Kidney (tissue), 14 donors: ENCODE measurements around the gene SERPINA5. TPM values are rescaled to one million over a fixed set of nuclear protein-coding genes. Genes with fewer than 3 reads are reported as not detected.
A peak's percentile ranks its signal among the peaks of the same experiment; 100 is the strongest.

ENCODE experiments used
- DNase-seq, 5 donors: peaks; one replicate each; pipeline ENCODE4 v3.0.0-alpha.2; 2013 to 2020
- FAIRE-seq: peaks from 2 replicates; lab custom pipeline; 2012; peaks lifted over from hg19 to GRCh38; lab: Jason Lieb, UNC
- H3K27ac ChIP-seq, 2 donors: one replicate each; pipeline ENCODE4 v1.7.0; 2013; ENCODE audit warnings: low read depth in 2 of 2, low read length in 2 of 2, inconsistent platforms in 1 of 2
- H3K27me3 ChIP-seq: one replicate; pipeline ENCODE4 v1.7.1; 2013; ENCODE audit warnings: low read length, inconsistent platforms; ENCODE audit not compliant: control insufficient read depth, insufficient read depth
- H3K36me3 ChIP-seq, 3 donors: one replicate each; pipeline versions ENCODE4 v1.7.0 to v1.7.1; 2013; ENCODE audit warnings: low read length in 3 of 3, control low read depth in 1 of 3, inconsistent platforms in 1 of 3; ENCODE audit not compliant: insufficient read depth in 3 of 3, control insufficient read depth in 2 of 3
- H3K4me1 ChIP-seq, 3 donors: one replicate each; pipeline versions ENCODE4 v1.7.0 to v1.7.1; 2013; ENCODE audit warnings: low read length in 3 of 3, inconsistent platforms in 1 of 3, low read depth in 1 of 3; ENCODE audit not compliant: control insufficient read depth in 2 of 3, insufficient read depth in 2 of 3
- H3K4me3 ChIP-seq, 3 donors: one replicate each; pipeline versions ENCODE4 v1.7.0 to v1.8.1; 2013; ENCODE audit warnings: low read length in 3 of 3, control low read depth in 1 of 3, inconsistent platforms in 1 of 3
- H3K9ac ChIP-seq, 3 donors: one replicate each; pipeline versions ENCODE4 v1.7.0 to v1.7.1; 2013; ENCODE audit warnings: low read length in 3 of 3, control low read depth in 1 of 3, inconsistent platforms in 1 of 3
- H3K9me3 ChIP-seq, 3 donors: one replicate each; pipeline versions ENCODE4 v1.7.0 to v1.7.1; 2013; ENCODE audit warnings: low read length in 3 of 3, control low read depth in 1 of 3, inconsistent platforms in 1 of 3; ENCODE audit not compliant: control insufficient read depth in 2 of 3, insufficient read depth in 1 of 3
- CTCF ChIP-seq: IDR thresholded peaks from 3 replicates; pipeline ENCODE4 v1.5.1; 2012; ENCODE audit warnings: mild to moderate bottlenecking, moderate library complexity, borderline replicate concordance; ENCODE audit not compliant: insufficient read depth; ENCODE audit errors: extremely low read depth
- intact Hi-C: fragments of 100-400 bp; cut with DNase I; formaldehyde crosslinking; loops from one replicate; pipeline ENCODE4 v1.11.1; 2022
- polyA plus RNA-seq: library from polyadenylated mRNA; stranded (reverse); fragments of 350-450 nt; fragmentation: Illumina TruSeq; extraction: RNeasy Lipid Tissue Mini Kit (QIAGEN cat#74804); gene quantifications from one replicate; pipeline ENCODE4 v1.2.3, GENCODE V29; 2014; ENCODE audit warnings: low read depth, low replicate concordance; ENCODE audit not compliant: insufficient read depth
- total RNA-seq: library from RNA; stranded (reverse); fragmentation: NEBNext Ultra II Directional; extraction: Animal tissue kit (Norgen Biotek cat#: 25700); gene quantifications from one replicate; pipeline ENCODE4 v1.2.1, GENCODE V29; 2021
- donor health status: control.
- donor health status: control.
- donor health status: control.
- donor health status: control.
- donor health status: control.
- donor health status: DM: yes; HTN: yes; CAD: no.
- donor health status: Normal renal cell carcinoma (clear cell type).

SERPINA5 gene
- total and polyA plus RNA-seq, 2 donors from 2014 or later, result 85.1 to 522 TPM

DNA sequence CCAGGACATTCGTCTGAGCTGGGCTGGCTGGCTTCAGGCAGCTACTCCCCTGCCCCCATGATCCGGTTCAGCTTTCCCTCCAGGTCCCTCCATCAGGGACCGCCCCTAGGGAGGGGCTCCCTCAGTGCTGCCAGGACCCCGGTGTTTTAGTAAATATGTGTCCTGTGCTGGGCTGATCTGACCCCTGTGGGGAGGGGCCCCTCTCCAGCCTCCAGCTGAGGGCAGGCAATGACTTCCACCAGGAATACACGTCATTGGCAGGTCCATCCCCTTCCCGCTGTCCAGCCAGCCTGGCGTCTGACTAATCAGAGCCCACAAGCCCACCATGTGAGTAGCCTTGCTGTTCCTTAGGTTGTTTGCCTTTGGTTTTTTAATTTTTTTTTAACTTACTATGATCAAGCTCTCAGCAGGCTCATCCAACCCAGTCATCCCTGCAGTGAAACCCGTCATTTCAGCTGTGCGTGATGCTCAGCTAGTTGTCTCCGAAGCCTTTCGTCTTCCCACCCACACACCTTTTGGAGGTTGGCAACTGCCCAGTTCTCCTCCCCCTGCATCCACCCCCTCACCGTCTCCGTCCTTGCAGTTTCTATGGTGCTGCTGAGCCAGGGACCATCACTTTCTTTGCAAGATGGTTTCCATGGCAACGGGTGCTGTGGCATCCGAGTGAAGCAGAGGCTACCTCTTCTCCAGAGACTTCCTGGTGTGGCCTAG, 35.9 kb upstream of the SERPINA5 start:
- Histone ChIP-seq H3K4me1 (no peaks in the 10 kb centered on the region), H3K9ac (no peak overlapping the region), H3K27me3 (no peaks in the 10 kb centered on the region), H3K36me3 (no peaks in the 10 kb centered on the region), H3K27ac (no peak overlapping the region), H3K4me3 (no peak overlapping the region), H3K9me3 (peaks cover 0 to 4% (median 0%) of the 10 kb centered on the region in 3 donors)
- no peak for TF ChIP-seq CTCF
- DNase-seq (peak in 1 of 5 donors; percentile 7), FAIRE-seq (no peak)
- intact Hi-C loops, result no loop called here

GRCh38 chr14:94547151-94547680, 34.0 kb upstream of the SERPINA5 start:
- Histone ChIP-seq H3K9me3 (peaks cover 0 to 6% (median 0%) of the 10 kb centered on the region in 3 donors), H3K9ac (no peak overlapping the region), H3K4me1 (no peaks in the 10 kb centered on the region), H3K36me3 (no peaks in the 10 kb centered on the region), H3K27ac (no peak overlapping the region), H3K27me3 (no peaks in the 10 kb centered on the region), H3K4me3 (no peak overlapping the region)
- no peak for DNase-seq
- no peak for FAIRE-seq
- intact Hi-C loops, result no loop called here
- TF ChIP-seq CTCF, result no peak

- TF ChIP-seq CTCF, result no peak
- peaks cover 0 to 6% (median 0%) of the 10 kb centered on the region in 3 donors for H3K9me3 ChIP-seq
- no peaks in the 10 kb centered on the region for H3K4me1 ChIP-seq
- no peak for FAIRE-seq
- H3K27ac ChIP-seq, result no peak overlapping the region
- no peaks in the 10 kb centered on the region for H3K36me3 ChIP-seq
- no peak overlapping the region for H3K4me3 ChIP-seq
- no peak overlapping the region for H3K9ac ChIP-seq
- DNase-seq, result no peak
- H3K27me3 ChIP-seq, result no peaks in the 10 kb centered on the region
- intact Hi-C loops, result no loop called here
Measured at GRCh38 chr14:94547726-94548125, 33.5 kb upstream of the SERPINA5 start.
